Measurements from ENCODE around the gene RAI1. TPM values are rescaled to one million over a fixed set of nuclear protein-coding genes. Genes with fewer than 3 reads are reported as not detected.

RAI1 gene
- total and polyA plus RNA-seq, 2 of the 8 experiments (the other 6 are each of a cell fraction or from before 2014, with no cell fraction given), result 0.39 to 1.2 TPM

DNA sequence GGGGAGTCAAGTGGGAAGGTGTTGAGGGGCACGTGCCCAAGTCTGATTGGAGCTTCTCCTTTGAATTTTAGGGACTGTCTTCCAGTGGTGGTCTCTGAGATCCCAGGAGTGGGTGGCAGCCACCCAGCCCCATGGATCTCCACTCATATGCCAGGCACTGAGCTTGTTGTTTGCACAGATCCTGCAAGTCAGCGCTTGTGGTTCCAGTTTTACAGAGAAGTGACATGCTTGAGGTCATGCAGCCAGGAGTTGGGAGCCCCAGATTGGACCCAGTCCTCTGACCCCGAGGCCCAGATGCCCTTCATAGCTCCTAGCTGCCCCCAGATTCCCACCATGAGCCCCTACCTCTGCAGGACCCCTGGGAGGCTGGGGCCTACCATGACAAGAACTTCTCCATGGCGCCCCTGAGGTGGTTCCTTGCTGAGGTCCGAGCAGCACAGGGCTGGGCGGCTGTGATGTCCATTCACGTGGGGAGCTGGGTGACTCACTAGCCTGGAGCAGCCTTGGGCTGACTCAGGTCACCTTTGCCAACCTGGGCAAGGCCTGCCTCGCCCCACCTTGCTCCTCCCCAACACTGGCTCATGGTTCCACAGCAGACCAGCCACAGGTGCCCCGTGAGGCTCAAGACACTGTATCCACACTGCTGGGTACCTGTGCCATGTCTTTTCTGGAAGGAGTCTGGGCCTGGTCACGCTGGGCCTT lies 47.4 kb downstream of the RAI1 start:
- DNase-seq (ENCODE audit: low read depth in 1 of 2, low spot score in 2 of 2) (no peak), FAIRE-seq (no peak)
- TF ChIP-seq SP2 (IDR thresholded peaks at IDR 0.05; ENCODE audit: low read length) (no peak), KDM5A (IDR thresholded peaks at IDR 0.05; ENCODE audit: low read length) (no peak), RFX5 (IDR thresholded peaks at IDR 0.05; ENCODE audit: borderline replicate concordance, low read depth, low read length) (no peak), SP1 (IDR thresholded peaks at IDR 0.05; ENCODE audit: low read depth, low read length) (no peak), KDM4A (IDR thresholded peaks at IDR 0.05; ENCODE audit: low read depth, low read length, severe bottlenecking) (no peak), ZNF274 (IDR thresholded peaks at IDR 0.05; ENCODE audit: borderline replicate concordance, extremely low read depth, low read length) (no peak), GTF2F1 (IDR thresholded peaks at IDR 0.05; ENCODE audit: borderline replicate concordance, low read depth, low read length) (no peak), CHD2 (IDR thresholded peaks at IDR 0.05; ENCODE audit: low read length) (no peak), CBX8 (IDR thresholded peaks at IDR 0.05; ENCODE audit: borderline replicate concordance, low read depth, low read length) (no peak), YY1 (IDR thresholded peaks at IDR 0.05; ENCODE audit: low read depth, low read length) (no peak)
- Histone ChIP-seq H3K27me3 (replicated peaks in 1 of 4; ENCODE audit: control insufficient read depth in 3 of 4, extremely low read depth in 1 of 4, insufficient read depth in 3 of 4, low read length in 3 of 4) (peaks cover 42 to 58% (median 55%) of the 10 kb centered on the region in 4 experiments), H3K36me3 (ENCODE audit: control insufficient read depth in 2 of 4, insufficient read depth in 4 of 4, low read length in 3 of 4) (no peaks in the 10 kb centered on the region), H3K4me3 (ENCODE audit: extremely low read depth in 1 of 4, insufficient read depth in 2 of 4, low read depth in 3 of 4, low read length in 4 of 4) (no peak overlapping the region), H3K9ac (replicated peaks in 1 of 4; ENCODE audit: extremely low read depth in 1 of 4, low read depth in 3 of 4, low read length in 3 of 4) (no peak overlapping the region), H4K5ac (ENCODE audit: insufficient read length, low read depth, low read length) (no peak overlapping the region), H3K4me1 (replicated peaks in 1 of 4; ENCODE audit: control insufficient read depth in 3 of 4, insufficient read depth in 4 of 4, low read length in 3 of 4) (peaks cover 0 to 14% (median 12%) of the 10 kb centered on the region in 4 experiments; a peak in 6 of 7 replicates), H3K18ac (ENCODE audit: extremely low read depth, low read length) (no peak overlapping the region), H2AK5ac (ENCODE audit: low read depth, low read length) (no peak overlapping the region), H4K8ac (ENCODE audit: extremely low read depth, insufficient read depth, low read length) (peak overlapping the region; percentile 8), H3K79me1 (ENCODE audit: low read depth, low read length) (no peaks in the 10 kb centered on the region), H3K23me2 (ENCODE audit: low read depth, low read length) (peaks cover 7% of the 10 kb centered on the region; the same call in 1 of the 2 replicates), H4K20me1 (replicated peaks in 1 of 2; ENCODE audit: control insufficient read depth in 1 of 2, insufficient read depth in 2 of 2, low read length in 2 of 2) (peaks cover 12 to 16% of the 10 kb centered on the region in 2 experiments), H2BK12ac (ENCODE audit: low read depth, low read length) (no peak overlapping the region), H2BK120ac (replicated peaks; ENCODE audit: low read depth, low read length) (no peak overlapping the region), H3K79me2 (ENCODE audit: control insufficient read depth in 1 of 2, insufficient read depth in 2 of 2, low read length in 2 of 2) (no peaks in the 10 kb centered on the region), H3K14ac (ENCODE audit: insufficient read length) (no peak overlapping the region), H2BK5ac (ENCODE audit: low read depth, low read length) (no peak overlapping the region), H3K56ac (replicated peaks; ENCODE audit: insufficient read length, low read depth, low read length) (no peak overlapping the region), H3K4me2 (ENCODE audit: insufficient read depth in 1 of 2, low read depth in 2 of 2, low read length in 2 of 2) (no peak overlapping the region), H2AFZ (ENCODE audit: low read length) (no peak overlapping the region), H2BK20ac (ENCODE audit: low read length) (no peak overlapping the region), H3K4ac (replicated peaks; ENCODE audit: insufficient read length, low read depth, low read length) (no peak overlapping the region), H3K23ac (ENCODE audit: insufficient read length) (no peak overlapping the region), H3K27ac (ENCODE audit: low read depth, low read length) (no peak overlapping the region), H3K9me3 (ENCODE audit: insufficient read depth in 2 of 2, low read depth in 1 of 2, low read length in 1 of 2) (no peaks in the 10 kb centered on the region), H2BK15ac (ENCODE audit: low read length) (no peak overlapping the region), H4K91ac (replicated peaks; ENCODE audit: insufficient read length, low read length) (no peak overlapping the region)
- ChIA-PET POLR2A (ENCODE audit: partially characterized antibody) (interaction anchor here (0.9 to 1.3 kb wide), 3 partner anchors 19 to 81 kb away, joined by 3 to 4 read pairs (median 4); no protein-coding TSS in a partner anchor), CTCF (ENCODE audit: partially characterized antibody) (interaction anchor here (0.6 to 6.1 kb wide), 29 partner anchors 11 to 427 kb away, joined by 3 to 79 read pairs (median 4); no protein-coding TSS in a partner anchor)
- WGBS, 2 experiments (ENCODE audit: extremely low coverage in 1 of 2, insufficient coverage in 1 of 2, insufficient read length in 1 of 2, insufficient replicate concordance in 2 of 2, low coverage in 1 of 2, low lambda C conversion rate in 2 of 2, missing lambda C conversion rate in 1 of 2), result 83% methylated on average over 10 of the region's 10 CpGs; no CpG with 5 or more reads in 1 of the 2 experiments

All from H1 (cell line).